RWPE1 (cell line): ENCODE data around the gene ICA1L.

Source experiments
- CTCF ChIA-PET: fragments of 350-600 bp; sonication (Branson Sonifier 250); formaldehyde crosslinking; extraction: SDS; loops from one replicate; lab custom pipeline; 2021; lab: Yijun Ruan, JAX
- POLR2A ChIA-PET: fragments of 400-600 bp; formaldehyde crosslinking; extraction: SDS; loops from one replicate; lab custom pipeline; 2020; ENCODE audit warnings: antibody characterized with exemption; ENCODE audit not compliant: low non-redundant PET; lab: Yijun Ruan, JAX
- DNase-seq: peaks from one replicate; pipeline ENCODE4 v3.0.0; 2012; ENCODE audit warnings: low spot score
- H3K27ac ChIP-seq: fragments of 450-650 bp; 2 replicates; pipeline ENCODE4 v1.5.1; 2017
- CTCF ChIP-seq: fragments of 450-650 bp; conservative IDR thresholded peaks from 2 replicates; pipeline ENCODE4 v1.5.1; 2017; ENCODE audit warnings: low read depth, mild to moderate bottlenecking

ICA1L gene

GRCh38 chr2:202782940-202783558 lies 88.5 kb downstream of the ICA1L start:
- H3K27ac ChIP-seq, result no peak overlapping the region
- CTCF ChIA-PET, result interaction anchor here (0.7 kb wide), 1 partner anchor 34 kb away, joined by 3 read pairs; no protein-coding TSS in a partner anchor
- no peak for DNase-seq
- no peak for TF ChIP-seq CTCF
- POLR2A ChIA-PET, result no interaction called here

GRCh38 chr2:202780514-202781021 lies 91.0 kb downstream of the ICA1L start:
- CTCF ChIA-PET, result no interaction called here
- DNase-seq, result peak; percentile 88

GRCh38 chr2:202778217-202778616 lies 93.3 kb downstream of the ICA1L start:
- DNase-seq, result no peak
- no peak overlapping the region for H3K27ac ChIP-seq
- CTCF ChIA-PET, result no interaction called here
- POLR2A ChIA-PET, result no interaction called here
- no peak for TF ChIP-seq CTCF

More at GRCh38 chr2:202780514-202781021, 91.0 kb downstream of the ICA1L start:
- no peak overlapping the region for H3K27ac ChIP-seq
- no peak for TF ChIP-seq CTCF
- POLR2A ChIA-PET, result no interaction called here

GRCh38 chr2:202774104-202774503 lies 97.5 kb downstream of the ICA1L start:
- TF ChIP-seq CTCF, result no peak
- POLR2A ChIA-PET, result no interaction called here
- no peak overlapping the region for H3K27ac ChIP-seq
- CTCF ChIA-PET, result no interaction called here
- no peak for DNase-seq

- no peak overlapping the region for H3K27ac ChIP-seq
- DNase-seq, result no peak
- POLR2A ChIA-PET, result no interaction called here
- CTCF ChIA-PET, result interaction anchor here (0.7 kb wide), 2 partner anchors 28 to 219 kb away, joined by 3 read pairs; no protein-coding TSS in a partner anchor
- TF ChIP-seq CTCF, result no peak
Measured at GRCh38 chr2:202773301-202773973, 98.1 kb downstream of the ICA1L start.

- no peak for TF ChIP-seq CTCF
- POLR2A ChIA-PET, result no interaction called here
- no peak overlapping the region for H3K27ac ChIP-seq
- no peak for DNase-seq
- CTCF ChIA-PET, result no interaction called here
Measured at GRCh38 chr2:202771741-202772460, 99.7 kb downstream of the ICA1L start.
